Transverse colon (tissue), 4 donors: ENCODE measurements around the gene MAP4K4.

Experiments
- POLR2AphosphoS5 ChIP-seq, 3 donors: sonication (generic); formaldehyde crosslinking; IDR thresholded peaks; one replicate each; pipeline ENCODE4 v1.6.1; 2016; ENCODE audit warnings: antibody characterized with exemption in 3 of 3
- TF ChIP-seq, protein P1 (sequence below), 5 experiments: fragments of 200-600 bp in 3 of 5; fragments of 450-650 bp in 2 of 5; sonication (generic) in 3 of 5; IDR thresholded peaks; 1 replicate in 2 of 5; 2 replicates in 3 of 5; pipeline ENCODE4 v1.5.1; 2016 to 2017; ENCODE audit warnings: antibody characterized with exemption in 5 of 5, inconsistent platforms in 3 of 5, mild to moderate bottlenecking in 2 of 5, moderate library complexity in 1 of 5

DNA sequence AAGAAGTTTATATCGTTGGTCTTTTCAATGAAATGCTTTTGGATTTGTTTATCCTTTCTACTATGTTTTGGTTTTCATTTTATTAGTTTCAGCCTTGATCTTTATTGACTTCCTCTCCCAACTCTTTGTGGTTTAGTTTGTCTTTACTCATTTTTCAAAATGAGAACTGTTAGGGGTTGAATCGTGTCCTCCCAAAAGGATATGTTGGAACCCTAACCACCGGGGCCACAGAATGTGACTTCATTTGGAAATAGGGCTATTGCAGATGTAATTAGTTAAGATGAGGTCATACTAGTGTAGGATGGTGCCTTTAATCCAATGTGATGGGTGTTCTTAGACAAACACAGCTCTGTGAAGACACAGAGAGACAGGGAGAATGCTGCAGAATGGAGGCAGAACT lies 233.9 kb downstream of the MAP4K4 start:
- no peak for TF ChIP-seq POLR2AphosphoS5 (IDR thresholded peaks at IDR 0.05)
- TF ChIP-seq, protein P1, sequence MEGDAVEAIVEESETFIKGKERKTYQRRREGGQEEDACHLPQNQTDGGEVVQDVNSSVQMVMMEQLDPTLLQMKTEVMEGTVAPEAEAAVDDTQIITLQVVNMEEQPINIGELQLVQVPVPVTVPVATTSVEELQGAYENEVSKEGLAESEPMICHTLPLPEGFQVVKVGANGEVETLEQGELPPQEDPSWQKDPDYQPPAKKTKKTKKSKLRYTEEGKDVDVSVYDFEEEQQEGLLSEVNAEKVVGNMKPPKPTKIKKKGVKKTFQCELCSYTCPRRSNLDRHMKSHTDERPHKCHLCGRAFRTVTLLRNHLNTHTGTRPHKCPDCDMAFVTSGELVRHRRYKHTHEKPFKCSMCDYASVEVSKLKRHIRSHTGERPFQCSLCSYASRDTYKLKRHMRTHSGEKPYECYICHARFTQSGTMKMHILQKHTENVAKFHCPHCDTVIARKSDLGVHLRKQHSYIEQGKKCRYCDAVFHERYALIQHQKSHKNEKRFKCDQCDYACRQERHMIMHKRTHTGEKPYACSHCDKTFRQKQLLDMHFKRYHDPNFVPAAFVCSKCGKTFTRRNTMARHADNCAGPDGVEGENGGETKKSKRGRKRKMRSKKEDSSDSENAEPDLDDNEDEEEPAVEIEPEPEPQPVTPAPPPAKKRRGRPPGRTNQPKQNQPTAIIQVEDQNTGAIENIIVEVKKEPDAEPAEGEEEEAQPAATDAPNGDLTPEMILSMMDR (IDR thresholded peaks at IDR 0.05), result no peak
